AG09319 (cell line): ENCODE data around the gene RNU1-3.
A peak's percentile ranks its signal among the peaks of the same experiment; 100 is the strongest.
"Not testable (repeated sequence)": the region's sequence is repeated elsewhere in the genome, so short reads cannot be mapped to it uniquely, and the experiment has no call there.

ENCODE experiments used
- DNase-seq: peaks from one replicate; pipeline ENCODE4 v3.0.0-alpha.2; 2010; ENCODE audit warnings: low read depth; ENCODE audit errors: extremely low read depth
- CTCF ChIP-seq: IDR thresholded peaks from 2 replicates; pipeline ENCODE4 v1.5.1; 2011; ENCODE audit warnings: low read depth, mild to moderate bottlenecking, inconsistent platforms, low read length, moderate library complexity

Gene RNU1-3

GRCh38 chr1:16677552-16678431, 11.0 kb upstream of the RNU1-3 start:
- peak; percentile 7 for DNase-seq
- TF ChIP-seq CTCF, result no peak

GRCh38 chr1:16676661-16677523, 10.1 kb upstream of the RNU1-3 start:
- DNase-seq, result not testable (repeated sequence)

- DNase-seq, result not testable (repeated sequence)
Measured at GRCh38 chr1:16675118-16675510, 8.4 kb upstream of the RNU1-3 start.

GRCh38 chr1:16673976-16674375, 7.2 kb upstream of the RNU1-3 start:
- not testable (repeated sequence) for DNase-seq

GRCh38 chr1:16665836-16666235, 912 bp downstream of the RNU1-3 start:
- not testable (repeated sequence) for DNase-seq

- not testable (repeated sequence) for DNase-seq
Measured at GRCh38 chr1:16658234-16658633, 8.5 kb downstream of the RNU1-3 start.

- not testable (repeated sequence) for DNase-seq
Measured at GRCh38 chr1:16656981-16657683, 9.6 kb downstream of the RNU1-3 start.

- not testable (repeated sequence) for DNase-seq
Measured at GRCh38 chr1:16656574-16656973, 10.2 kb downstream of the RNU1-3 start.

- not testable (repeated sequence) for DNase-seq
Measured at GRCh38 chr1:16651560-16651959, 15.2 kb downstream of the RNU1-3 start.

- not testable (repeated sequence) for DNase-seq
Measured at GRCh38 chr1:16649960-16650359, 16.8 kb downstream of the RNU1-3 start.

- not testable (repeated sequence) for DNase-seq
Measured at GRCh38 chr1:16649390-16649789, 17.4 kb downstream of the RNU1-3 start.

- not testable (repeated sequence) for DNase-seq
Measured at GRCh38 chr1:16648756-16649155, 18.0 kb downstream of the RNU1-3 start.

- not testable (repeated sequence) for DNase-seq
Measured at GRCh38 chr1:16648250-16648649, 18.5 kb downstream of the RNU1-3 start.

- DNase-seq, result not testable (repeated sequence)
Measured at GRCh38 chr1:16647179-16648176, 19.3 kb downstream of the RNU1-3 start.

- DNase-seq, result not testable (repeated sequence)
Measured at GRCh38 chr1:16646716-16647115, 20.0 kb downstream of the RNU1-3 start.

GRCh38 chr1:16646061-16646664, 20.6 kb downstream of the RNU1-3 start:
- not testable (repeated sequence) for DNase-seq

- not testable (repeated sequence) for DNase-seq
Measured at GRCh38 chr1:16645271-16646060, 21.3 kb downstream of the RNU1-3 start.
